ENCODE measurements around the gene ACCSL.

DNA sequence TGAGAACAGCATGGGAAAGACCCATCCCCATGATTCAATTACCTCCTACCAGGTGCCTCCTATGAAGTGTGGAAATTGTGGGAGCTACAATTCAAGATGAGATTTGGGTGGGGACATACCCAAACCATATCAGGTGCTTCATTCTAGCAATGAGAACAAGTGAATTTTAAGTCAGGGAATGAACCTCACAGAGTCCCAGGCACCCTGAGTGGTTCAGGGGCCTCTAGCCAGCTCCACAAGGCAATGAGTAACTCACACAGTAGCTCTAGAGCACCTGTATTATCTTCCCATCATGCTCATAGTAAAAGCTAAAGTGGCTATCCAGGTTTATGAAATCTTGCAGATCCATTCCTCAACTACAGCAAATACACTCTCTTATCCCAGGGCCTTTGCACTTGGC is 13.1 kb upstream of the ACCSL start:
- TF ChIP-seq CTCF (IDR thresholded peaks at IDR 0.05), result no peak
- TF ChIP-seq POLR2A (IDR thresholded peaks at IDR 0.05), result no peak
- TF ChIP-seq POLR2AphosphoS5 (IDR thresholded peaks at IDR 0.05), result no peak
